DOHH2 (cell line): ENCODE data around the gene SEC11C.
"Not testable (repeated sequence)": the region's sequence is repeated elsewhere in the genome, so short reads cannot be mapped to it uniquely, and the experiment has no call there.

Source experiments
- H3F3A ChIP-seq: fragments of 200-600 bp; sonication (generic), shearing (Covaris generic); 2 replicates; pipeline ENCODE4 v1.6.0; 2016; ENCODE audit warnings: antibody characterized with exemption, mild to moderate bottlenecking; ENCODE audit not compliant: control insufficient read depth, insufficient read depth
- H3K27ac ChIP-seq: fragments of 200-600 bp; sonication (generic); 2 replicates; pipeline ENCODE4 v1.5.1; 2014; ENCODE audit warnings: low read depth, mild to moderate bottlenecking, low read length, moderate library complexity
- H3K27me3 ChIP-seq: fragments of 200-600 bp; sonication (generic); 2 replicates; pipeline ENCODE4 v1.6.1; 2014; ENCODE audit warnings: mild to moderate bottlenecking, low read length, mixed read lengths; ENCODE audit not compliant: control insufficient read depth
- H3K36me3 ChIP-seq: fragments of 200-600 bp; sonication (generic); 2 replicates; pipeline ENCODE4 v1.6.1; 2014; ENCODE audit warnings: mild to moderate bottlenecking, low read length, moderate library complexity, mixed read lengths; ENCODE audit not compliant: control insufficient read depth
- H3K4me1 ChIP-seq: fragments of 200-600 bp; sonication (generic); 2 replicates; pipeline ENCODE4 v1.6.1; 2014; ENCODE audit warnings: mild to moderate bottlenecking, low read length, mixed read lengths; ENCODE audit not compliant: control insufficient read depth
- H3K4me2 ChIP-seq: fragments of 200-600 bp; sonication (generic); 2 replicates; pipeline ENCODE4 v1.6.0; 2014; ENCODE audit warnings: mild to moderate bottlenecking, low read length, moderate library complexity
- H3K4me3 ChIP-seq: fragments of 200-600 bp; sonication (generic); 2 replicates; pipeline ENCODE4 v1.5.1; 2014; ENCODE audit warnings: mild to moderate bottlenecking, low read length, mixed read lengths
- H3K79me2 ChIP-seq: fragments of 200-600 bp; sonication (generic); 2 replicates; pipeline ENCODE4 v1.6.1; 2014; ENCODE audit warnings: mild to moderate bottlenecking, low read length, mixed read lengths; ENCODE audit not compliant: control insufficient read depth
- H3K9me2 ChIP-seq: fragments of 200-600 bp; sonication (generic); replicated peaks from 2 replicates; pipeline ENCODE4 v1.6.1; 2014; ENCODE audit warnings: mild to moderate bottlenecking, low read length, mixed read lengths; ENCODE audit not compliant: control insufficient read depth
- H3K9me3 ChIP-seq: fragments of 200-600 bp; sonication (generic); 2 replicates; pipeline ENCODE4 v1.6.1; 2014; ENCODE audit warnings: antibody characterized with exemption, low read length, mixed read lengths; ENCODE audit not compliant: control insufficient read depth, insufficient read depth
- H4K20me1 ChIP-seq: fragments of 200-600 bp; sonication (generic); 2 replicates; pipeline ENCODE4 v1.6.0; 2014; ENCODE audit warnings: low read depth, mild to moderate bottlenecking, antibody characterized with exemption, low read length, moderate library complexity; ENCODE audit not compliant: control insufficient read depth, insufficient read depth
- CTCF ChIP-seq: fragments of 200-600 bp; sonication (generic); IDR thresholded peaks from one replicate; pipeline ENCODE4 v1.5.1; 2014; ENCODE audit warnings: antibody characterized with exemption, mild to moderate bottlenecking, low read depth, low read length; ENCODE audit not compliant: poor library complexity, severe bottlenecking
- EZH2phosphoT487 ChIP-seq: fragments of 200-600 bp; sonication (generic); IDR thresholded peaks from 2 replicates; pipeline ENCODE4 v1.6.1; 2017; ENCODE audit warnings: borderline replicate concordance, mild to moderate bottlenecking, antibody characterized with exemption, low read length, moderate library complexity, mixed read lengths

Gene SEC11C

GRCh38 chr18:59141294-59142068, 1.8 kb downstream of the SEC11C start:
- Histone ChIP-seq H3K27ac (peak overlapping the region; percentile 74), H4K20me1 (no peaks in the 10 kb centered on the region), H3F3A (peaks cover 10% of the 10 kb centered on the region), H3K27me3 (no peaks in the 10 kb centered on the region), H3K9me2 (no peaks in the 10 kb centered on the region), H3K36me3 (peaks cover 3% of the 10 kb centered on the region; the same call in 1 of the 2 replicates), H3K4me2 (peak overlapping the region; percentile 98), H3K4me3 (peak overlapping the region; percentile 85), H3K4me1 (peaks cover 39% of the 10 kb centered on the region), H3K9me3 (peaks cover 6% of the 10 kb centered on the region), H3K79me2 (peaks cover 68% of the 10 kb centered on the region)
- TF ChIP-seq EZH2phosphoT487 (no peak), CTCF (no peak)

- peaks cover 10% of the 10 kb centered on the region for H3F3A ChIP-seq
- H3K4me1 ChIP-seq, result peaks cover 39% of the 10 kb centered on the region
- H3K9me3 ChIP-seq, result peaks cover 6% of the 10 kb centered on the region
- TF ChIP-seq EZH2phosphoT487 (no peak), CTCF (no peak)
- H3K9me2 ChIP-seq, result no peaks in the 10 kb centered on the region
- peak overlapping the region; percentile 85 for H3K4me3 ChIP-seq
- peak overlapping the region; percentile 98 for H3K4me2 ChIP-seq
- peak overlapping the region; percentile 74 for H3K27ac ChIP-seq
- H4K20me1 ChIP-seq, result no peaks in the 10 kb centered on the region
- peaks cover 75% of the 10 kb centered on the region for H3K79me2 ChIP-seq
- H3K27me3 ChIP-seq, result no peaks in the 10 kb centered on the region
- peaks cover 3% of the 10 kb centered on the region; the same call in 1 of the 2 replicates for H3K36me3 ChIP-seq
These were observed 2.6 kb downstream of the SEC11C start for GRCh38 chr18:59142274-59142673.

- not testable (repeated sequence) for H4K20me1 ChIP-seq, H3K9me2 ChIP-seq, H3K36me3 ChIP-seq, H3K9me3 ChIP-seq, H3K27me3 ChIP-seq
- peaks cover 39% of the 10 kb centered on the region for H3K4me1 ChIP-seq
- peak overlapping the region; percentile 85 for H3K4me3 ChIP-seq
- H3F3A ChIP-seq, result peaks cover 10% of the 10 kb centered on the region
- peak overlapping the region; percentile 74; the same call in 1 of the 2 replicates for H3K27ac ChIP-seq
- H3K79me2 ChIP-seq, result peaks cover 82% of the 10 kb centered on the region
- peak overlapping the region; percentile 98 for H3K4me2 ChIP-seq
These were observed 3.2 kb downstream of the SEC11C start for GRCh38 chr18:59142800-59143416.

- H3K9me2 ChIP-seq, result no peaks in the 10 kb centered on the region
- H4K20me1 ChIP-seq, result no peaks in the 10 kb centered on the region
- TF ChIP-seq EZH2phosphoT487 (no peak), CTCF (no peak)
- H3K27ac ChIP-seq, result no peak overlapping the region
- H3K9me3 ChIP-seq, result peaks cover 4% of the 10 kb centered on the region; the same call in 1 of the 2 replicates
- H3K36me3 ChIP-seq, result peaks cover 3% of the 10 kb centered on the region; the same call in 1 of the 2 replicates
- peaks cover 39% of the 10 kb centered on the region for H3K4me1 ChIP-seq
- H3F3A ChIP-seq, result peaks cover 10% of the 10 kb centered on the region
- H3K4me2 ChIP-seq, result peak overlapping the region; percentile 98
- peaks cover 87% of the 10 kb centered on the region for H3K79me2 ChIP-seq
- H3K27me3 ChIP-seq, result no peaks in the 10 kb centered on the region
- peak overlapping the region; percentile 34; the same call in 1 of the 2 replicates for H3K4me3 ChIP-seq
These were observed 3.8 kb downstream of the SEC11C start for GRCh38 chr18:59143441-59143840.
